A172 (cell line): Measurements from ENCODE around the gene CCDC124. TPM values are rescaled to one million over a fixed set of nuclear protein-coding genes. Genes with fewer than 3 reads are reported as not detected.

ENCODE experiments used
- DNase-seq: peaks from one replicate; pipeline ENCODE4 v3.0.0-alpha.2; 2015; ENCODE audit warnings: low spot score
- total RNA-seq: library from RNA; depleted of rRNA; stranded (reverse); fragments of >200 nt; shearing (Covaris generic); gene quantifications from 2 replicates; pipeline ENCODE4 v1.2.3, GENCODE V29; 2014

Gene CCDC124
- total RNA-seq, 1 experiment from 2014 or later: 55.7 TPM

DNA sequence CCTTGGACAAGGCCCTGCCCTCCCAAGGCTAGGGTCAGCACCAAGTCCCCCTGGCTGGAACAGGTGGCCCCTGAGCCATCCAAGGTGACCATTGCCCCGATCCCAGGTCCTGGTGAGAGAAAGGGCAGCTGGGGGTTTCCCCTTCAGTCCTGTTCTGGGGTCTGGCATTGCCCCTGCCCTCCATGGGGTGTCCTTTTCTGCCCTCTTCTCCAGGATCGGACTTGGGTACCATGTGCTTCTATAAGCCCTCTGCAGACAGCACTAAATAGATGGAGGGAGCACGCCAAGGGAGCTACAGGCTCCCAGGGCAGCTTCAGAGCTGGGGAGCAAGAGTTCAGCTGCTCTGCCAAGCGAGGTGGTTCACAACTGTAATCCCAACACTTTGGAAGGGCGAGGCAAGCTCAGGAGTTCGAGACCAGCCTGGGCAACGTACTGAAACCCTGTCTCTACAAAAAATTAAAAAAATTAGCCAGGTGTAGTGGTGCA is 20.5 kb downstream of the CCDC124 start:
- DNase-seq: no peak

DNA sequence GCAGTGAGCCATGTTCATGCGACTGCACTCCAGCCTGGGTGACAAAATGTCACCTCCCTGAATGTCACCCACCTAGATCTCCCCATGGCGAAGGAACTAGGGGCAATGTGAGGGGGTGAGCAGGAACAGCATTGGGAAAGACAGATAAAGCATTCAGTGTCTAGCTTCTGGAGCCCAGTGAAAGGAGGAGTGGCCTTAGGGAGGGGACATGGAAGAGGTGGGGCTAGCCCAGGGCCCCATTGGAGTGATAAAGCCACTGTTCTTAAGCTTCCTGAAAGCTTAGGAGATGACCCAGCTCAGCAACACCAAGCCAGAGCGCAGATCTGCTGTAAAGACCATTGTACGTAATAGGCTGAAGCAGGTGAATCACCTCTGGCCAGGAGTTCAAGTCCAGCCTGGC is 21.1 kb downstream of the CCDC124 start:
- no peak for DNase-seq

DNA sequence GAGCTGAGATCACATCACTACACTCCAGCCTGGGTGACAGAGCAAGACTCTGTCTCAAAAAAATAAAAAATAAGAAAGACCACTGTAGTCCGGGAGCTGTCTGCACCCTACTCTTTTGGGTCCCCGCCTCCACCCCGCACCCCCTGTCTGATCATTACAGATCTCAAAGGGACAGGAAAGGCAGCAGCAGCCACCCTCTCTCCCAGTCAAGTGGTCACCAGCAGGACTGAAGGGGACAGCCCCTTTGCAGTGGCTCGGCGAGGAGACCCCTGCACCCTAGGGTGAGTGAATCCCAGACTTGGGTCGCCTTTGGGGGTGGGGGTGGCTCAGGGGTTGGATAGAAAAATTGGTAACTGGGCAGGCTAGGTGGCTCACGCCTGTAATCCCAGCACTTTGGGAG is 21.6 kb downstream of the CCDC124 start:
- DNase-seq: no peak

DNA sequence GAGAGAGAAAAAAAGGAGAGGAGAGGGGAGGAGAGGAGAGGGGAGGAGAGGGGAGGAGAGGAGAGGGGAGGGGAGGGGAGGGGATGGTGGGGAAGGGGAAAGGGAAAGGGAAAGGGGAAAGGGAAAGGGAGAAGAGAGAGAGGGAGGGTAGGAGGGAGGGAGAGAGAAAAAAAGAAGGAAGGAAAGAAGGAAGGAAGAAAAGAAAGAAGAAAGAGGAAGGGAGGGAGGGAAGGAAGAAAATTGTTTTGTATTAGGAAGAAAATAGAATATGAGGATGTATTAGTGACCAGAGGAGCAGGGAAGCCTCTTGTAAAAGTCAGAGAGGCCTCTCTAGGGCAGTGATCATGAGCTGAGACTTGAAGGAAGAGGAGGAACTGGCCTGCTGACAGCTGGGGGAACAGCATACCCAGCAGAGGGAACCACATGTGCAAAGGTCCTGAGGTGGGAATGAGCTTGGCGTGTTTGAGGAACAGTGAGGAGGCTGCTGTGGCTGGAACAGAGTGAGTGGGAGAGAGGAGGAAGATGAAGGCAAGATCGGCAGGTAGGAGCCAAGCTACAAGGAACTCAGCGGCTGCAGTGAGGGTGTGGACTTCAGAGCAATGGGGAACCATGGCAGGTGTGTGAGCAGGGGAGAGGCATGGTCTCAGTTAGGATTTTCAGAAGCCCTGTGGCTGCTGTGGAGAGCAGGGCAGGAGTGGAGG is 24.5 kb downstream of the CCDC124 start:
- DNase-seq: no peak

DNA sequence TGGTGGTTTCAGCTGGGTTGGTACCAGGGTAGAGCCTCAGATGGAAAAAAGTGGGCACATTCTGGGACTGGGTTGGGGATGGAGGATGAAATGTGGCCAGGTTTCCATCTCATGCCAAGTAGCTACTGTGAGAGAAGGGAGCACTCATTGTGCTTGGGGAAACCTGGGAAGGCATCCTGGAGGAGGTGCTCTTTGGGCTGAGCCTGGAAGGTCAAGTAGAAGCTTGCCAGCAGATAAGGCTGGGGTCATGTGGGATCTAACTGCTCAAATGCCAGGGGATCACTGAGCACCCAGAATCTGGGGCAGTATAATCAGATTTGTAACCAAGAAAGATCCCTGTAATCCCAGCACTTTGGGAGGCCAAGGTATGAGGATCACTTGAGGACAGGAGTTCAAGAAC is 25.1 kb downstream of the CCDC124 start:
- no peak for DNase-seq

DNA sequence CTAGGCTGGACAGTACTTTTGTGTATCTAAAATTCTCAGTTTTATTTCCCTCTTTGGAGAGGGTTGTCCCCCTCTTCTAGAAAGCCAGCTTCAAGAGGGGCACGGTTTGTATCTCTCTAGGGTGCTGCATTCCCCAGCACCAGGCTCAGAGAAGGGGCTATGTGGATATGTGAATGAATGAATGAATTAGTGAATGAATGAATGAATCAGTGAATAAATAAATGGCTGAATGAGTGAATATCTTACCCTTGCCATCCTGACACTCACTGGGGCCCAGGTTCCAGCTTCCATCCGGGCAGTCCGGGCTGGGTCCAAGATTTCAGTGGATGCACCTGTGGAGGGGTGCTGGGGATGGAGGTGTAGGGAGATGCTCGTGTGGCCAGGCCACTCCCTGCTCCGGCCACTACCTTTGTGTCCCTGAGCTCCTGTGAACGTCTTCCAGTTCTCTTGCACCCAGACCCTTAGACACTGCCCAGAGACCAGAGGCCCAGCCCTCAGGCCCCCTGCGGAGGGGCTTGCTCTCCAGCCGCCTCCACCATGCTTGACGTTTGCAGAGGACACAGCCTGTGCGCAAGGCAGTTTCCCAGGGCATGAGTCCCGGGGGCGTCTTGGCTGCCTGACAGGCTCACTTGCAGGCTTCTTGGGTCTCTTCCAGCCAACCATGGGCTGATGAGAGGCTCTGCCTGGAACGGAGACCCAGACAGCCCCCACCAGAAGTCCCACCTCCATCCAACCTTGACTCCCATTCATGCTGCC is 31.3 kb downstream of the CCDC124 start:
- DNase-seq: no peak

DNA sequence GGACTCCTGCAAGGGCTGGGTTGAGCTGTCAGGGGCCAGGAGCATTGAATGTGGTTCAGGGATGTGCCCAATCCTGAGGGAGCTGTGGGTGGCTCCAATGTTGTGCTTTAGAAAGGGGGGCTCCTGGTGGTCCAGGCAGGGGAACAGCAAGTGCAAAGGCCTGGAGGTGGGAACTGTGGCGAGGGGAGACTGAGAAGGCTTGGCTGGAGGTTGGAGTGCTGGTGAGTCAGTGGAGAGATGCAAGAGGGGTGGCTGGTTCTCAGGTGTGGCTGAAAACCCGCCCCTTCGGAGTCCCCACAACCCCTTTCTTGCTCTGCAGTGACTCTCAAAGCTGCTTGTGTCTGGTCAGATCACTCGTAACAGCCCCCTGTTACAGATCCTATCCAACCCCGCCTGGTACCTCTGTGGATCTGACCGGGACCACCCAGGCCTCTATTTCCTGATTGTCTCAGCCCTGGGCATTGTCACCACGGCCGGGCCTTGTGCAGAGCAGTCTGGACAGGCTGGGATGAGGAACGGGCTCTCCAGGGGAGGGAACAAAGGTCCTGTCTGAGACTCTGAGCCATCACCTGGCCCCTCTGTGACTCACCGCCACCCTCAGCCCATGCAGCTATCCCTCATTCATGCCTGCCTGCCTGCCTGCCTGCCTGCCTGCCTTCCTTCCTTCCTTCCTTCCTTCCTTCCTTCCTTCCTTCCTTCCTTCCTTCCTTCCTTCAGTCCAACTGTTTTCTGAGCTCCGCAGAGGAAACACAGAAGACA is 32.7 kb downstream of the CCDC124 start:
- DNase-seq: no peak

DNA sequence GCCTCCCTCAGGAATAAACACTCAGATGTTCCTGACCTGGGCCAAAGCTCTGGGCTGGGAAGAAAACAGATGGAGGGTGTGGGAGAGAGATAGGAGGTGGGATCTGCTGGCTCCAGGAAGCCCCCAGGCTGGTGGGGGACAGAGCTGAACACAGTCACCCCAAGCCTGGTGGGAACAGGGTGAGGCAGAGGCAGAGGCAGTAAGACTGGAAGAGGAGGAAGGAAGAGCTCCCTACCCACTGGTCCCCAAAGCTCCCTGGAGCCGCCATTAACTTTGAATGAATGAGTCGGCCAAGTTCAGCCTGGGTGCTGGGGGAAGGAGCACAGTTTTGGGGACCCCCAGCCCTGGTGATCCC is 33.3 kb downstream of the CCDC124 start:
- no peak for DNase-seq

DNA sequence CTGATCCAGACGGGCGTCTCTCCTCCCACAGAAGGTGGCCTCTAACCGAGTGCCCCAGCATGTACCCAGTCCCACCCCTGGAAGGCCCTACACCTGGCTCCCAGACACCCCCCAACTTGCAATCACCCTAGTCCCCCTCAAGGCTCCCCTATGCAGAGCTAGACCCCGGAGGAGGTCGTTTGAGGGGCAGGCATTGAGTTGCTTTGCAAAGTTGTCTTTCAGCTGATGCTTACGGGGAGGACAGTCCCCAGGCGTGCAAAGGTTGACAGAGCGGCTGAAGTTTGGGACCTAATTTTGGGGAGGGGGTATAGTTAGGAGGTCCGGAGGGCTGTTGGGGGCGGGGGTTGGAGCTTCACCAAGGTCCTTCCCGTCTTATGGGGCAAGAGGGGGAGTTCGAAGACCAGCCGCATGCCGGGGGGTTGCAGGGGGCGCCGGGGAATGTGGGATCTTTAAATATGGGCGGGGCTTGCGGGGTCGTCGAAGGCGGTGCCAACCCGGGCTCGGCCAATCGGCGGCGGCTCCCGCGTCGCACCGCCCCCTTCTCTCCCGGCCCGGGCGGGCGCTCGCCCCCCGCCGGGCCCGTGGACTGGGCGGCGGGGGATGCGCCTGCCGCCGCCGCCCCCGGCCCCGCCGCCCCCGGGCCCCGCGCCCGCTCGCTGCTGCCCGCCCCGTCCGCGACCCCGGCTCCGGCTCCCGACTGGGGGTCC is 33.9 kb downstream of the CCDC124 start, which contains the start of gene KCNN1:
Gene KCNN1 (plus strand): TSS at position 558 of the 707 bp plus-strand sequence. CDS start 6,782 bp downstream, outside the sequence.
- no peak for DNase-seq

DNA sequence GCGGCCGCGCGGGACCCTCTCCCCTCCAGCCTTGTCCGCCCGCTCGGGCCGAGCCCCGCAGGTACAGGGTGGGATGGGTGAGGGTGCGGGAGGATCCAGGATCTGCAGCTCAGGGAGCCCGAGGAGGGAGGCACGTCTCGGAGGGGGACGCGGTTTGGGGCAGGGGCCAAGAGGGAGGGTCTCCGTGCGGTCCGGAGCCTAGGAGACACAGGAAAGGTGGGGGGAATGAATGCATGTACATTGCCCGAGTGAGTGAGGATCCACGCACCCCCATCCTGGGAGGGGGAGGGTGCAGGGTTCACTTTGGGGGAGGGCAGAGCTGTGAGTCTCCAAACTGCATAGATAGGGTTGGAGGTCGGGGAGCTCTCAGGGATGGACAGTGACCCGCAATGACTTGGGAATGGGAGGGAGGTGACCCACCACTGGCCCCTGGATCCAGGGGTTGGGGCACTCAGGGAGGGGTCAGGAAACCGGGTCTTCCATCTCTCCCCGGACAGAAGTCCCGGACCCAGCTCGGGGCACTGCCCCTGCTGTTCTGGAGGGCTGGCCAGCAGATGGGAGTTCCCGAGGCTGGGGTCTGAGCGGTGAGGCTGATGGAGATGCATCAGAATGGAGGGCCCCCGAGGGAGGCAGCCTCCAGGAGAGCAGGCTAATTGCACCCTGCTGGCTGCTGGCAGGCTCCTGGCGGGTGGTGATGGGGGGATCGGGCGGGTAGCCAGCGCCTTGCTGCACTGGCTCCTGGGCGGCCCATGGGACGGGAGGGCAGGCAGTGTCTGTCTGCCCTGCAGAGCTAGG is 34.6 kb downstream of the CCDC124 start:
- DNase-seq: no peak

DNA sequence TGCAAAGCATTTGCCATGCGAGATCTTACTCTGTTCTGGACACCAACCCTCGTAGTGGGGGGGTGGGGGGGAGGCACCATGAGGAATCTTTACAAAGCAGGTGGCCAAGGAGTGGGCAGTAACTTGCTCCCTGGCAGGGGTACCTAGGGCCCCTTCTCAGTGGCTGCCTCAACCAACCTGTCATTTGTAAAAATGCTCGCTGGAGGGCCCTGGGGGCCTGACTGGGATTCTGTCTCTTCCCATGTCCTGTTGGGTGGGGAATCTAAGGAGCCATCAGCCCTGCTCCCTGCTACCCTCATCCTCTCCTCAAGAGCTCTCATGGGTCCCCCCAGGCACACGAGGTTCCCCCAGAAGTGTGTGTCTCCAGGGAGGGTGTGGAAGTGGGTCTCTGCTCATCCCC is 35.5 kb downstream of the CCDC124 start:
- DNase-seq: no peak

DNA sequence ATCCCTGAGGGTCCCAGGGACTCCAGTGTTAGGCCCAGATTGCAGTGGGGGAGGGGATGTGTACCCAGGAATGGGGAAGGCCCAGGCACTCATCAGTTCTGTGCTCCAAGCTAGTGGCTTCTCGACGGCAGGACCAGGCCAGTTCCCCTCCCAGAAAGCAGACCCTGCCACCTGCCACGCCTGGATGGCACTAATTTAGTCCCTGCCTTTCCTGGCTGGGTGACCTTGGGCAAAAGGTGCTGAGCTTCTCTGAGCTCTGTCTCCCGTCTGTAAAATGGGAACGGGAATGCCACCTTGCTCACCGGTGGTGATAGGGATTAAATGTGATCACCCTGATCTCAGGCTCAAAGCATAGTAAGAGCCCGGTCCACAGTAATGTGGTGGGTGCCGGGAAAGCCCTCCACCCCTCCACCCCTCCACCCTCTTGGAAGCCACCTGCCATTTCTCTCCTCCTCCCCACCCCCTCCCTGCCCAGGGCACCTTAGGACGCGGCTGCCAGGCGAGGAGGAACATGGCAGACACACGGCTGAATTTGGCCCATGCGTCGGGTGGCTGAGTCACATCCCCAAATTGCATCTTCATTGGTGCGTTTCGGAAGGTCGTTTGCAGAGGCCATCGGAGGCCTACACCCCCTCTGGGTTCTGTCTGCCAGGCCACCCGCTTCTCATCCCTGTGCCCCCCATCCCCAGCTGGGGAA is 36.4 kb downstream of the CCDC124 start:
- DNase-seq: no peak

DNA sequence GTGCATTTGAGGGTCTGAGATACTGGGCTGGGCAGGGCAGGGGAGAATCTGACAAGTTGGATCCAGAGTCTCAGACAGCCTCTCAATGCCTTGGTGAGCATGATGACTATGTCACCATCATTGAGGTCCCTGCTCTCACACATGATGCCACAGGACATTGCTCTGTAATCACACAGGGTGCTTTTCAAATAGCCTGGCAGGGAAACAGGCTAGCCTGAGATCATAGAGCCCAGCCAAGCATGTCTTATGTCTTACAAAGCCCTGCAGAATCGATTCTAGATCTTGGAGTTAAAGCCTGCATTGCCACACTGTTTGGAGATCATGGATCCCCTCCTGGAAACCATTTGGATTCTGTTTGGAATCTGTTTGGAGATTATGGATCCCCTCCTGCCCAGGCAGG is 39.4 kb downstream of the CCDC124 start:
- DNase-seq: no peak

DNA sequence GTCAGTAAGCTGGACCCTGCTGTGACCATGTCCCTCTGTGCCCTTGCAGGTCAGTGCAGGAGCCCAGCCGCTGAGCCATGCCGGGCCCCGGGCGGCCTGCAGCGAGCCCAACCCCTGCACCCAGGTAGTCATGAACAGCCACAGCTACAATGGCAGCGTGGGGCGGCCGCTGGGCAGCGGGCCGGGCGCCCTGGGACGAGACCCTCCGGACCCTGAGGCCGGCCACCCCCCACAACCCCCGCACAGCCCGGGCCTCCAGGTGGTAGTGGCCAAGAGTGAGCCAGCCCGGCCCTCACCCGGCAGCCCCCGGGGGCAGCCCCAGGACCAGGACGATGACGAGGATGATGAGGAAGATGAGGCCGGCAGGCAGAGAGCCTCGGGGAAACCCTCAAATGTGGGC is 40.9 kb downstream of the CCDC124 start:
- DNase-seq: no peak

DNA sequence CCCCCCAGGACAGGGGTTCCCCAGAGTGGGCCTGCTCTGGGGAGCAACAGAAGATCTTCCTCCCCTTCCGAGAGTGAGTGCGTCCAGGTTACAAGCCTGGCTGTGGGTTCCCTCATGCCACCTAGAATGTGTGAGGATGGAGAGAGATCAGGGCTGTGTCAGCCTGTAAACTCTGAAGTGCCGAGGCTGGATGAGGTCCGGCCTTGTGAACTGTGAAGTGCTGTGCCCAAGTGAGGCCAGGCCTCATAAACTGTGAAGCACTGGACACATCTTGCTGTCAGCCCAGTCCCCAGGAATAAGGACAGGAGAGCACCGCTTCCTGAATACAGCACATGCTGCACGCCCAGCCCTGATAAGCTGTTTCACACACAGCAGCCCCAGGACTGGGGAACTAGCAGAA is 41.7 kb downstream of the CCDC124 start:
- no peak for DNase-seq

DNA sequence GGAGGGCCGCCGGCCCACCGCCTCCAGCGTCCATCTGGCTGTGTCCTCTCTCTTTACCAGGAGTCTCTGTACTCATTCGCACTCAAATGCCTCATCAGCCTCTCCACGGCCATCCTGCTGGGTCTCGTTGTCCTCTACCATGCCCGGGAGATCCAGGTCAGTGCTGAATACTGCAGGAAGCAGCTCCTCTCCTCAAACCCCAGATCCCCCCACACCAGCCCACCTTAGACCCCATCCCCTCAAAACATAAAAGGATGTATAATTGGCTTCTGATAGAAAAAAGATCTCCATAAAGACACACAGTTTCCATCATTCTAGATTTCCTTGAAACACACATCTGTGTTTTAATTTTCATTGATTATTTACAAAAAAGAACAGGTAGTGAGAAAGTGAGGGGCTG is 42.2 kb downstream of the CCDC124 start:
- no peak for DNase-seq

DNA sequence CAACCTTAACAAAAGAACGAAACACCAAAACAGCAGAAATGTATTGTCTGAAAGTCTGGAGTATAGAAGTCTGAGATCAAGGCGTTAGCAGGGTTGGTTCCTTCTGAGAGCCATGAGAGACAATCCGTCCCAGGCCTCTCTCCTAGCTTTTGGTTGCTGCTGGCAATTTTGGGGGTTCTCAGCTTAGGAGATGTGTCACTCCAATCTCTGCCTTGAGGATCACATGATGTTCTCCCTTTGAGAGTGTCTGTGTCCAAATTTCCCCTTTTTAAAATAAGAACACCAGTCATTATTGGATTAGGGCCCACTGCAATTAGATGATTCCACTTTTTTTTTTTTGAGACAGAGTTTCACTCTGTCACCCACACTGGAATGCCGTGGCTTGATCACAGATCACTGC is 44.2 kb downstream of the CCDC124 start:
- no peak for DNase-seq

DNA sequence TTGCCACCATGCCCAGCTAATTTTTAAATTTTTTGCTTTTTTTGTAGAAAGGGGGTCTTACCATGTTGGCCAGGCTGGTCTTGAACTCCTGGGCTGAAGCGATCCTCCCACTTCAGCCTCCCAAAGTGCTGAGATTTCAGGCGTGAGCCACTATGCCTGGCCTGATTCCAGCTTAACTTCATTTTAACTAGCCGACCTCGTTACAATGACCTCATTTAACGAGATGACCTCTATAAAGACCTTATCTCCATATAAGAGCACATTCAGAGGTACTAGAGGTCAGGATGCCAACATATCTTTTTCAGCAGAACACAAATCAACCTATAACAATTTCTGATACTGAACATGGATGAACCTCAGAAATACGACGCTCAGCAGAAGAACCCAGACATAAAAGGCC is 44.7 kb downstream of the CCDC124 start:
- DNase-seq: no peak

DNA sequence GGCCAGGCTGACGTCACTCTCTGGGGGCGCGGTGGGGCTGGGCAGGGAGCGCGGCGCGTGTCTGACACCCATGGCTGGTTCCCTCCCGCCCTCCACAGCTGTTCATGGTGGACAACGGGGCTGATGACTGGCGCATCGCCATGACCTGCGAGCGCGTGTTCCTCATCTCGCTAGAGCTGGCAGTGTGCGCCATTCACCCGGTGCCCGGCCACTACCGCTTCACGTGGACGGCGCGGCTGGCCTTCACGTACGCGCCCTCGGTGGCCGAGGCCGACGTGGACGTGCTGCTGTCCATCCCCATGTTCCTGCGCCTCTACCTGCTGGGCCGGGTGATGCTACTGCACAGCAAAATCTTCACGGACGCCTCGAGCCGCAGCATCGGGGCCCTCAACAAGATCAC is 48.8 kb downstream of the CCDC124 start:
- DNase-seq: no peak

DNA sequence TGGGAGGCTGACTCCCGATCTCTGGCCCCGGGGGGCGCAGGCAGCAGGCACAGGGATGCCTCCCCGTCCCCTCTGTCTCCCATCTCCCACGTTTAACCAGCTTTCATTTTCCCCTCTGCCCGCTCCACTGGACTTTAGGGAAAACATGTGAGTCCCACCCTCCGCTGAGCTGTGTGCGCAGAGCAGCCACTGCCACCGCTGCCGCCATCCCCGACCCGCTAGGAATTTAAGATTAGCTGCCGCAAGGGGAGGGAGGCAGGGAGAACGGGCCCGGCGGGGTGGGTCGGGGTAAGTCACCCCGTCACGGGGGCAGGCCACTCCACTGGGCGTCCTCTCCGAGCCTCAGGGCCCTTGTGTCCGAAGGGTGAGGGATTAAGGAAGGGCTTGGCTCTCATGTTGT is 49.6 kb downstream of the CCDC124 start:
- no peak for DNase-seq
